TTC549 (cell line): Measurements from ENCODE around the gene RAB11FIP5.
"Not testable (repeated sequence)": the region's sequence is repeated elsewhere in the genome, so short reads cannot be mapped to it uniquely, and the experiment has no call there.

Experiments used
- FAIRE-seq: peaks from 2 replicates; lab custom pipeline; 2012; peaks lifted over from hg19 to GRCh38; lab: Jason Lieb, UNC

The RAB11FIP5 gene

DNA sequence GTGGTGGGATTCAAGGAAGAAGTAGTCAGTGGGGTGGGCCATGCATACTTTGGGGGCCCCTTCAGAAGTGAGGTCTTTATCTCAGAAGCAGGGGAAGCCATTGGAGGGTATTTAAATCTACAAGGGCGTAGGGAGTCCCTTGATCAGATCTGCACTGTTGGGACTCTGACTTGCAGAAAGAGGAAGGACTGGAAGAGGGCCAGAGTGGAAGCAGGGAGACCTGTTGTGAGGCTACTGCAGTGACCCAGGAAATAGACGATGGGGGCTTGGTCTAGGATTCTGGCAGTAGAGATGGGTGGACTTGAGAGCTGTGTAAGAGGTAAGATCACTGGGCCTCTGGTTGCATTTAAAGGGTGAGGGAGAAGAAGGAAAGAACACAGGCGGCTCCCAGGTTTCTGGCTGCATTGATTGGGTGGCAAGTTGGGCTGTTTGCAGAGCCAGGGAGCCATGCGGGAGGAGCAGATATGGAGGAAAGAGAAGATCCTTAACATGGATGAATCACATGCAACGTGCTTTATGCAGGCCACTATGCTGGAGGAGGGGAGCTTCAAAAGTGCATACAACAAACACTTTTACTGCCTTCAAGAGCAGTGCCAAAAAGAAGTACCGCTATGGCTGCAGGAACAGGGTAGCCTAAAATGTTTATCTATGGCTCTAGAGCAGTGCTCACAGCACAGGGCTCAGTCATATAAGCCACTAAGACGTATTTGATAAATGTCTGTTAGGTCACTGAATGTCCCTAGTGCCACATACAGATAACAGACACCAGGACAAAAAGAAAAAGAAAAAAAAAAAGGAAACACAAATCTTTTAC, 43.5 kb downstream of the RAB11FIP5 start:
- no peak for FAIRE-seq

DNA sequence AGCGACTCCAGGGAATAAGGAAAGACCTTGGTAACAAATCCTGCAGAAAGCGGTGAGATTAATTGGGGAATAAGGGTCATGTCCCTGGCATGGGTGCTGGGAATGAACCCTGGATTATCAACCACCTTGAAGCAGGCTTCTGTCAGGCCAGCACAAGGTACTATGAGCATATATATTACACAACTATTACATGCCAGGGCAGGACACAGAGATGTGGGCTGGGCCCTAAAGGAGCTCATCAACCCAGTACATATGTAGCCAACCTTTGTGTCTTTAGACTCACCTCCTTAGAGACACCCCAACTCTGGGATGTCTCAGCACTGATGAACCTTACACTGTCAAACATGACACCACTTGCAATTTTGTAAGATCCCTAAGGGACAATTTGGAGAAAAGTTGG, 44.6 kb downstream of the RAB11FIP5 start:
- FAIRE-seq, result no peak

DNA sequence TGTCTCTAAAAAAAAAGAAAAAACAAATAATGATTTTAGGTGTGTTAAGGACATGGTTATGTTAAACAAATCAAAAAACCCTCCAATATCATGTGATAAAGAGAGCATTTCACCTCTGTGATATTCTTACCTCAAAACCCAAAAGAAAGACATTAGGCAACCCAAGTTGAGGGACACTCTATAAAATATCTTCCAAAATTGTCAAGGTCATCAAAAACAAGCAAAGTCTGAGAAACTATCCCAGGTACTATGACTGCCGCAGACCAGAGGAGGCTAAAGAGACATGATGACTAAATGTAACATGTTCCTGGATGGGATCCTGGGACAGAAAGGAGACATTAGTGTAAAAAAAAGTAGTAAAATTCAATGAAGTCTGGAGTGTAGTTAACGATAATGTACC, 45.7 kb downstream of the RAB11FIP5 start:
- FAIRE-seq, result no peak

DNA sequence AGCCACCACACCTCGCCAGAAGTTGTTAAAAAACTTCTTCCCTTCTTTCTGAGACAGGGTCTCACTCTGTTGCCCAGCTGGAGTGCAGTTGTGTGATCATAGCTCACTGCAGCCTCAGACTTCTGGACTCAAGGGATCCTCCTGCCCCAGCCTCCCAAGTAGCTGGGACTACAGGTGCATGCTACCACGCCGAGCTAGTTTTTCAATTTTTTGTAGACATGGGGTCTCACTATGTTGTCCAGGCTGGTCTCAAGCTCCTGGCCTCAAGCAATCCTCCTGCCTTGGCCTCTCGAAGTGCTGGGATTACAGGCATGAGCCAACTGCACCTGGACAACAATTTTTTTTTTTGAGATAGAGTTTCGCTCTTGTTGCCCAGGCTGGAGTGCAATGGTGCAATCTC, 47.7 kb downstream of the RAB11FIP5 start:
- not testable (repeated sequence) for FAIRE-seq

GRCh38 chr2:73063909-73064875, 48.6 kb downstream of the RAB11FIP5 start:
- no peak for FAIRE-seq

- no peak for FAIRE-seq
Observed at GRCh38 chr2:73063472-73063871, 49.3 kb downstream of the RAB11FIP5 start.

DNA sequence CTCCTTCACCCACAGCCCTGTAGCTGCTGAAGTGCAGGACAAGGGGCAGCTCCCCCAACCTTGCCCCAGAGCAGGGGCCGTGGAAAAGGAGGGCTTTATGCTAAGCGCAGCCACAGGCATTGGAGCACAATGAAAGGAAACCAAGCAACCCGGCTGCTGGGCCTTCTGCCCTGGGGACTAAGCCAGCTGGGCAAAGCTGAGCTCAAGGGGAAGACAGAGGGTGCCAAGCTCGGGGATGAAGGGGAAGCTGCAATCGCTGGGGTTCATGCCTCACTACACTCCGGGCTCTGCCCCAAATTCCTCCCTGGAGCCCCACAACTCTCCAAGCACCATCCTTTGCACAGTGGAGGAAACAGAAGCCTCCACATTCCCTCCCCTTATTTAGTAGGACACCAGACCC, 53.6 kb downstream of the RAB11FIP5 start:
- FAIRE-seq, result no peak

- FAIRE-seq, result no peak
Observed at GRCh38 chr2:73054980-73055379, 57.8 kb downstream of the RAB11FIP5 start.

GRCh38 chr2:73053316-73054114, 59.2 kb downstream of the RAB11FIP5 start:
- FAIRE-seq, result no peak

- no peak for FAIRE-seq
Observed at GRCh38 chr2:73050121-73050545, 62.6 kb downstream of the RAB11FIP5 start.

GRCh38 chr2:73043929-73044832, 68.6 kb downstream of the RAB11FIP5 start:
- FAIRE-seq, result no peak

DNA sequence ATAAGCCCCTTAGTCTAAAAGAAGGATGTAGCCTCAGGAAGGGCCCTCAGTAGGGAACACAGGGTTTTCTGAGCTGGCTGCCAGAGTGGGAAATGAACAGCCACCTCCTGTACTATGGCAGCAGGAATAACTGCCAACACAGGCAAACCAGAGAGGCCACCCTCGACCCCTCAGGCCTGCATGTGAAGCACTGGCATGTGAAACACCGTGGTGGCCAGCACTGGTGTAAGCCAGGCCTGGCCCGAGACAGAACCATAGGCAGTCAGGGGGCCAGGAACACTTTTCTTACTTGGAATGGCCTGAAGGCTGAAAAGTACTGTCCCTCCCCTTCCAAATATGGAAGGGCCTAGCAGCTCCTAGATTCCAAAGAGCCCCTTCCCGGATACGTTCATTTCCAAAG, 69.5 kb downstream of the RAB11FIP5 start:
- no peak for FAIRE-seq

- no peak for FAIRE-seq
Observed at GRCh38 chr2:73037947-73038585, 74.7 kb downstream of the RAB11FIP5 start.

GRCh38 chr2:73036766-73037165, 76.0 kb downstream of the RAB11FIP5 start:
- FAIRE-seq, result no peak

DNA sequence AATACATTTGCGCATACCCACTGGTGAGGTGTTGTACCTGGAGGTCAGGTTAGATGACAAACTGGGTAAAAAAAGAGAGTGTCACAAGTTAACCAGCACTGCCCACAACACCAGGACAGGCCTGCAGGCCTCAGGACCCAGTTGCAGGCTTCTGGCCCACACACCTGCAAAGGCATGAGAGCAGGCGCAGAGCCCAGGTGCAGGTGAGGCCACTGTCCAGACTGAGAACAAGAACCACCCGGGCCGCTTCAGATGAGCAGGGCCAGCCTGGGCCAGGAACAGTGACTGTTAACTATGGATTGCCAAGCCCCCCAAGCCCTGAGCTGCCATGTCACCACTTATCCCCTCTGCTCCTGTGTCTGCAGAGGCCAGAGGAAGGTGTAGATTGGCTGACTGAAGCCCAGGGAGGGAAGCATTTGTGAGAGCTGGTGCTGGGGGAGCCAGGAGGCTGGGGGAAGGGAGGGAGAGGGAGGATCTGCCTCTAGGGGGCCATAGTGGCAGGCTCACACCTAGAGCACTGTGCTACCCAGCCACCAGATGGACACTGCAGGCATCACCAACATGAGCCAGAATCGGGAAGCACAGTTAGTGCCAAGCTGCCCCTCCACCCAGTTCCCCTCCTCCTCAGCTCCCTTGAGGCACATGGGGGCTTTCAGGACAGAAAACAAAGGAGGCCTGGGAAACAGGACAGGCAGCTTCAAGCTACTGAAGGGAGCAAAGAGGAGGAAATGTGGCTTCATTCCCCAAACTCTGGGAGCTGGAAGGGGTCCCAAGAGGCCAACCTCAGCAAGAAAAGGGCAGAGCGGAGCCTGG, 76.6 kb downstream of the RAB11FIP5 start:
- FAIRE-seq, result no peak

DNA sequence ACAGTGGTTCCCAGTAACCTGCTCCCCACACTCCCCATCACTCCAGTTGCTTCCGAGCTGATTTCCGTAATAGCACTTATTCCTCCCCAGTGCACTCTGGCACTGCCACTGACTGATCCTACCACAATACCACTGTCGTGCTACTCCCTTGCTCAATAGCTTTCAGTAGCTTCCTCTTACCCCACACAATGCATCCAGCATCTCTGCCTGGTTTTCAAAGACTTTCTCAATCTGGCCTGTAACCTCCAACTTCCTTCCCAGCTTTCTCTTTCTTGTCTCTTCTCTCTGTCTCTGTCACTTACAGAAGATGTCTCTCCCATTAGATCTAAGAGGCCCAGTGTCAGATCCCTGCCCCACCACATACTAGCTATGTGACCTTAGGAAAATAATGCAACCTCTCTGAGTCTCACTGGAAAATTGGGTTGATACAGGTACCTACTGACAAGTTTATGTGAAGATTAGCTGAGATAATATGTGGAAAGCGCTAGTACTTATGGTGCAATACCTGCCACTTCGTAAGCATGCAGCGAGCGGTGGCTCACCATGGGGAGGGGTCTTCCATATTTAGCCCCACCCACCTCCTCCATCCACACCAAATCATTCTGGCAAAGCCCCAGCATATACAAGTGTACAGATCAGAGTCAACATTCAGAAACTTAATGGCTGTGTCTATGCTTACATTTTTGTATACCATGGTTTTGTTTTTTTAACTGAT, 77.9 kb downstream of the RAB11FIP5 start:
- FAIRE-seq, result no peak

DNA sequence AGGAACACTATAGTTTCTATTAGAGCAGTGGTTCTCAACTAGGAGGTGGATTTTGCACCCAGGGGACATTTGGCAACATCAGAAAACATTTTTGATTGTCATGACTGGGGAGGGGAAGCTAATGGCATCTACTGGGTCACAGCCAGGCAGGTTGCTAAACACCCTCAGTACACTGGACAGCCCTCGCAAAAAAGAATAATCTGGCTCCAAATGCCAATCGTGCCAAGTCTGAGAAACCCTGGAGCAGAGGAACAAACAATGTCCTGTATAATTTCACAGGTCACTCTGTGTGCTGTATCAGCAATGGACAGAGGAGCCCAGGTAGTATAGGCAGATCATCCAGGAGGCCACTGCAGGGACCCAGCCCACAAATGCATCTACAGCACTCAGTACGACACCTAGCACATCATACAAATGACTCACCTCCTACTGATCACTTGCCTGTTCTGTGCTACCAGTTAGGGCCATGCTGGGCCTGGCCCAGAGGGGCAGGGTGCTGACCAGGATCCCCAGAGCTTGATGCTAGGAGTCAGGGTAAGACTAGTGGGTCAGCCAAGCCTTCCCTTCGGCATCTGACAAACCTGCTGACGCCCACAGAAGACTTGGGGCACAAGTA, 78.9 kb downstream of the RAB11FIP5 start:
- no peak for FAIRE-seq

DNA sequence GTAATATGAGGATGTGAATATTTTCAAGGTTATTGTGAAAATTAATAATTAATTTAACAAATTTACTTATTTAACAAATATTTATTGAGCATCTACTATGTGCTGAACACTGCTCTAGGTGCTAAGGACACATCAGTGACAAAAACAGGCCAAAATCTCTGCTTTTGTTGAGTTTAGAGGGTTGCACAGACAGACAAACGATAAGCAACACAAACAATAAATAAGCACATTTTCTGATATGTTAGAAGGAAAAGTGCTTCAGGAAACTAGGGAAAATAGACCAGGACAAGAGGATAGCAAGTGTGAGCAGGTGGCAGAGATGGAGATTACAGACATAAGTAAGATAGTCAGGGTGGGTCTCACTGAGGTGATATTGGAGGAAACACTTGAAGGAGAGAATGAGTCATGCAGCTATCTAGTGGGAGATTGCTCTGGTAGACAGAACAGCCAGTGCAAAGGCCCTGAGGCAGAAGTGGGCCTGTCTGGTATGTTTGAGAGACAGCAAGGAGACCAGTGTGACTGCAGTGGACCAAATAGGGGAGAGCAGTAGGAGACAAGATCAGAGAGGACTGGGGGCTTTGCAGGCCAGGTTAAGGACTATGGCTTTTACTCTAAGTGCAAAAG, 79.5 kb downstream of the RAB11FIP5 start:
- no peak for FAIRE-seq
